Measurements from ENCODE around the gene PTCSC3.
"Not testable (repeated sequence)": the region's sequence is repeated elsewhere in the genome, so short reads cannot be mapped to it uniquely, and the experiment has no call there.

PTCSC3 gene

GRCh38 chr14:36173161-36173560 lies 3.4 kb downstream of the PTCSC3 start:
- DNase-seq (ENCODE audit: low read depth), result no peak

- DNase-seq (ENCODE audit: low read depth), result no peak
These were observed 4.9 kb downstream of the PTCSC3 start for GRCh38 chr14:36171607-36172006.

- no peak for DNase-seq (ENCODE audit: low read depth)
These were observed 9.1 kb downstream of the PTCSC3 start for GRCh38 chr14:36167431-36167830.

- no peak for DNase-seq (ENCODE audit: low read depth)
These were observed 13.1 kb downstream of the PTCSC3 start for GRCh38 chr14:36163451-36163850.

GRCh38 chr14:36162267-36162666 lies 14.3 kb downstream of the PTCSC3 start:
- no peak for DNase-seq (ENCODE audit: low read depth)

GRCh38 chr14:36161776-36162175 lies 14.7 kb downstream of the PTCSC3 start:
- no peak for DNase-seq (ENCODE audit: low read depth)

- no peak for DNase-seq (ENCODE audit: low read depth)
These were observed 25.2 kb downstream of the PTCSC3 start for GRCh38 chr14:36151335-36151734.

GRCh38 chr14:36134038-36134437 lies 42.5 kb downstream of the PTCSC3 start:
- no peak for DNase-seq (ENCODE audit: low read depth)

- DNase-seq (ENCODE audit: low read depth), result no peak
These were observed 43.7 kb downstream of the PTCSC3 start for GRCh38 chr14:36132826-36133225.

GRCh38 chr14:36130186-36130585 lies 46.3 kb downstream of the PTCSC3 start:
- DNase-seq (ENCODE audit: low read depth), result no peak

- no peak for DNase-seq (ENCODE audit: low read depth)
These were observed 47.3 kb downstream of the PTCSC3 start for GRCh38 chr14:36129181-36129580.

GRCh38 chr14:36113341-36113740 lies 63.2 kb downstream of the PTCSC3 start:
- no peak for DNase-seq (ENCODE audit: low read depth)

GRCh38 chr14:36111822-36112583 lies 64.5 kb downstream of the PTCSC3 start:
- DNase-seq (ENCODE audit: low read depth), result no peak

GRCh38 chr14:36105401-36105800 lies 71.1 kb downstream of the PTCSC3 start:
- DNase-seq (ENCODE audit: low read depth), result no peak

- DNase-seq (ENCODE audit: low read depth), result not testable (repeated sequence)
These were observed 72.3 kb downstream of the PTCSC3 start for GRCh38 chr14:36104258-36104657.

- no peak for DNase-seq (ENCODE audit: low read depth)
These were observed 76.9 kb downstream of the PTCSC3 start for GRCh38 chr14:36099619-36100018.

GRCh38 chr14:36097356-36097755 lies 79.2 kb downstream of the PTCSC3 start:
- no peak for DNase-seq (ENCODE audit: low read depth)

- DNase-seq (ENCODE audit: low read depth), result no peak
These were observed 80.4 kb downstream of the PTCSC3 start for GRCh38 chr14:36096090-36096489.

GRCh38 chr14:36094963-36095362 lies 81.6 kb downstream of the PTCSC3 start:
- no peak for DNase-seq (ENCODE audit: low read depth)

- no peak for DNase-seq (ENCODE audit: low read depth)
These were observed 85.4 kb downstream of the PTCSC3 start for GRCh38 chr14:36091096-36091495.

GRCh38 chr14:36087411-36087810 lies 89.1 kb downstream of the PTCSC3 start:
- DNase-seq (ENCODE audit: low read depth), result no peak

- no peak for DNase-seq (ENCODE audit: low read depth)
These were observed 89.7 kb downstream of the PTCSC3 start for GRCh38 chr14:36086629-36087395.

GRCh38 chr14:36085861-36086260 lies 90.7 kb downstream of the PTCSC3 start:
- DNase-seq (ENCODE audit: low read depth), result no peak
